Hematopoietic multipotent progenitor cell treated with erythropoietin and hydrocortisone succinate and interleukin-3 and kit ligand, for 4 days (in vitro differentiated cells): ENCODE data around the gene TM4SF18.
"Not testable (repeated sequence)": the region's sequence is repeated elsewhere in the genome, so short reads cannot be mapped to it uniquely, and the experiment has no call there.

Source experiments
- DNase-seq: peaks from one replicate; pipeline ENCODE4 v3.0.0-alpha.2; 2015

TM4SF18 gene

GRCh38 chr3:149368201-149368673 is 34.8 kb upstream of the TM4SF18 start:
- DNase-seq: no peak

- no peak for DNase-seq
Observed at GRCh38 chr3:149366941-149367840, 33.8 kb upstream of the TM4SF18 start.

GRCh38 chr3:149366031-149366430 is 32.6 kb upstream of the TM4SF18 start:
- no peak for DNase-seq

GRCh38 chr3:149364624-149365023 is 31.2 kb upstream of the TM4SF18 start:
- no peak for DNase-seq

- DNase-seq: no peak
Observed at GRCh38 chr3:149363053-149363452, 29.6 kb upstream of the TM4SF18 start.

- DNase-seq: no peak
Observed at GRCh38 chr3:149362366-149362765, 28.9 kb upstream of the TM4SF18 start.

GRCh38 chr3:149356630-149357029 is 23.2 kb upstream of the TM4SF18 start:
- DNase-seq: no peak

GRCh38 chr3:149356044-149356592 is 22.7 kb upstream of the TM4SF18 start:
- DNase-seq: no peak

- no peak for DNase-seq
Observed at GRCh38 chr3:149353581-149354184, 20.2 kb upstream of the TM4SF18 start.

- DNase-seq: peak; percentile 78
Observed at GRCh38 chr3:149352556-149352955, 19.1 kb upstream of the TM4SF18 start.

GRCh38 chr3:149343951-149344350 is 10.5 kb upstream of the TM4SF18 start:
- peak; percentile 41 for DNase-seq

GRCh38 chr3:149342413-149343380 is 9.3 kb upstream of the TM4SF18 start:
- peak; percentile 59 for DNase-seq

- DNase-seq: no peak
Observed at GRCh38 chr3:149340310-149340933, 7.0 kb upstream of the TM4SF18 start.

- peak; percentile 75 for DNase-seq
Observed at GRCh38 chr3:149339931-149340309, 6.5 kb upstream of the TM4SF18 start.

GRCh38 chr3:149337486-149337885 is 4.0 kb upstream of the TM4SF18 start:
- DNase-seq: not testable (repeated sequence)

- DNase-seq: no peak
Observed at GRCh38 chr3:149336925-149337324, 3.5 kb upstream of the TM4SF18 start.

GRCh38 chr3:149332771-149333170 is 665 bp downstream of the TM4SF18 start:
- DNase-seq: no peak

GRCh38 chr3:149332227-149332765 is 1.1 kb downstream of the TM4SF18 start:
- no peak for DNase-seq

- no peak for DNase-seq
Observed at GRCh38 chr3:149331396-149331795, 2.0 kb downstream of the TM4SF18 start.

GRCh38 chr3:149330609-149331331 is 2.7 kb downstream of the TM4SF18 start:
- no peak for DNase-seq

GRCh38 chr3:149327156-149327555 is 6.3 kb downstream of the TM4SF18 start:
- peak; percentile 65 for DNase-seq
